K562 (cell line): Measurements from ENCODE around the gene PRPH2. TPM values are rescaled to one million over a fixed set of nuclear protein-coding genes. Genes with fewer than 3 reads are reported as not detected.

Experiments used
- ATAC-seq: fragments of 200-7000 bp; cut with Tn5 transposase; 3 replicates; pipeline ENCODE4 v1.9.1; 2020; ENCODE audit warnings: moderate library complexity
- BruUV-seq: library from RNA; stranded (reverse); fragments of 400-500 nt; replicated peaks from 2 replicates; lab custom pipeline; 2021; lab: Mats Ljungman, UMichigan
- CTCF ChIA-PET: fragments of 300-600 bp; formaldehyde crosslinking; extraction: SDS; loops from one replicate; lab custom pipeline; 2021; ENCODE audit warnings: low intra/inter-chr PET ratio; lab: Yijun Ruan, JAX
- POLR2A ChIA-PET: fragments of 300-600, 350-650 bp; sonication (Branson Sonifier 250); formaldehyde crosslinking; extraction: SDS; loops from one replicate; lab custom pipeline; 2021; ENCODE audit warnings: antibody characterized with exemption, inconsistent platforms; lab: Yijun Ruan, JAX
- DNase-seq, 4 experiments: peaks; one replicate each; pipeline versions ENCODE4 v3.0.0 to v3.0.0-alpha.2; 2011 to 2018; ENCODE audit warnings: low spot score in 3 of 4, mixed read lengths in 3 of 4; ENCODE audit errors: extremely low read depth in 1 of 4
- FAIRE-seq: peaks from 2 replicates; lab custom pipeline; 2011; peaks lifted over from hg19 to GRCh38; lab: Jason Lieb, UNC
- H2AFZ ChIP-seq: 2 replicates; pipeline ENCODE4 v1.6.0; 2011; ENCODE audit warnings: low read depth, low read length, control low read depth, inconsistent platforms
- H3K27ac ChIP-seq: fragments of 200-600 bp; 3 replicates; pipeline ENCODE4 v1.8.0; 2011; ENCODE audit warnings: low read depth, mild to moderate bottlenecking, control low read depth, inconsistent platforms, low read length, moderate library complexity, mixed read lengths; ENCODE audit errors: extremely low read depth
- H3K27me3 ChIP-seq, 2 experiments: fragments of 300-600 bp in 1 of 2; 2 replicates in 1 of 2; 3 replicates in 1 of 2; pipeline versions ENCODE4 v1.6.0 to v1.8.0; 2011; ENCODE audit warnings: inconsistent platforms in 2 of 2, low read length in 2 of 2, mild to moderate bottlenecking in 1 of 2, mixed read lengths in 1 of 2, moderate library complexity in 1 of 2; ENCODE audit not compliant: control insufficient read depth in 2 of 2, insufficient read depth in 2 of 2
- H3K36me3 ChIP-seq: fragments of 300-600 bp; 3 replicates; pipeline ENCODE4 v1.8.0; 2011; ENCODE audit warnings: mild to moderate bottlenecking, low read length, inconsistent platforms; ENCODE audit not compliant: control insufficient read depth, insufficient read depth
- H3K4me1 ChIP-seq, 2 experiments: fragments of 200-600 bp in 1 of 2; replicated peaks in 1 of 2; 2 replicates in 1 of 2; 3 replicates in 1 of 2; pipeline versions ENCODE4 v1.5.1 to v1.8.0; 2011; ENCODE audit warnings: inconsistent platforms in 2 of 2, low read length in 2 of 2, mild to moderate bottlenecking in 1 of 2, mixed read lengths in 1 of 2, moderate library complexity in 1 of 2; ENCODE audit not compliant: control insufficient read depth in 2 of 2, insufficient read depth in 2 of 2
- H3K4me2 ChIP-seq: 2 replicates; pipeline ENCODE4 v1.6.1; 2011; ENCODE audit warnings: low read length, control low read depth, inconsistent platforms, mixed read lengths; ENCODE audit not compliant: insufficient read depth
- H3K4me3 ChIP-seq: fragments of 200-600 bp; sonication (generic), shearing (Covaris generic); 2 replicates; pipeline ENCODE4 v1.5.1; 2016; ENCODE audit warnings: control low read depth, inconsistent platforms
- H3K79me2 ChIP-seq: fragments of 200-600 bp; 3 replicates; pipeline ENCODE4 v1.8.0; 2011; ENCODE audit warnings: low read length, inconsistent platforms; ENCODE audit not compliant: control insufficient read depth, insufficient read depth
- H3K9ac ChIP-seq, 2 experiments: 2 replicates each; pipeline versions ENCODE4 v1.6.0 to v1.6.1; 2011; ENCODE audit warnings: low read depth in 2 of 2, low read length in 2 of 2, control low read depth in 1 of 2, inconsistent platforms in 1 of 2, mild to moderate bottlenecking in 1 of 2, mixed read lengths in 1 of 2; ENCODE audit not compliant: insufficient read depth in 1 of 2
- H3K9me1 ChIP-seq: one replicate; pipeline ENCODE4 v1.6.0; 2011; ENCODE audit warnings: inconsistent platforms, mild to moderate bottlenecking, low read length, moderate library complexity; ENCODE audit not compliant: control insufficient read depth, insufficient read depth
- H3K9me3 ChIP-seq: replicated peaks from 2 replicates; pipeline ENCODE4 v1.5.1; 2011; ENCODE audit warnings: low read depth, low read length, inconsistent platforms; ENCODE audit not compliant: control insufficient read depth, insufficient read depth
- H4K20me1 ChIP-seq: replicated peaks from 2 replicates; pipeline ENCODE4 v1.6.1; 2011; ENCODE audit warnings: low read length, inconsistent platforms, mixed read lengths; ENCODE audit not compliant: control insufficient read depth, insufficient read depth
- CBFA2T2 ChIP-seq: fragments of 450-650 bp; conservative IDR thresholded peaks from 2 replicates; pipeline ENCODE4 v1.6.1; 2017; ENCODE audit warnings: mild to moderate bottlenecking
- FUS ChIP-seq: fragments of 200-400 bp; formaldehyde crosslinking; optimal IDR thresholded peaks from 2 replicates; pipeline ENCODE3; 2017; ENCODE audit warnings: low read depth, low read length
- HDAC1 ChIP-seq, 2 experiments: fragments of 450-650 bp; IDR thresholded peaks; 2 replicates each; pipeline ENCODE4 v1.6.1; 2016 to 2017; ENCODE audit warnings: inconsistent platforms in 1 of 2, mild to moderate bottlenecking in 1 of 2, moderate library complexity in 1 of 2
- MYC ChIP-seq, 2 experiments: fragments of 250-450 bp in 1 of 2; sonication (Bioruptor Pico) in 1 of 2; IDR thresholded peaks; 2 replicates each; pipeline versions ENCODE4 v1.5.1 to v1.6.1; 2012 to 2021; ENCODE audit warnings: low read depth in 2 of 2, borderline replicate concordance in 1 of 2, improper control_type of control experiment in 1 of 2, low read length in 1 of 2, mild to moderate bottlenecking in 1 of 2, moderate library complexity in 1 of 2
- RBM17 ChIP-seq: fragments of 200-400 bp; formaldehyde crosslinking; IDR thresholded peaks from 2 replicates; pipeline ENCODE4 v1.6.1; 2017; ENCODE audit warnings: low read depth, mild to moderate bottlenecking, low read length, borderline replicate concordance
- SETDB1 ChIP-seq: IDR thresholded peaks from one replicate; pipeline ENCODE4 v1.6.1; 2012; ENCODE audit warnings: low read length, control low read depth, inconsistent platforms
- TBP ChIP-seq: optimal IDR thresholded peaks from 2 replicates; pipeline ENCODE3; 2011; ENCODE audit warnings: low read depth, low read length, improper control_type of control experiment
- TCF3 ChIP-seq: sonication (generic); formaldehyde crosslinking; IDR thresholded peaks from 2 replicates; pipeline ENCODE4 v1.4.0; 2020; ENCODE audit warnings: mild to moderate bottlenecking, missing genetic modification reagents
- ZNF311 ChIP-seq: fragments of 250-450 bp; sonication (Bioruptor Pico); IDR thresholded peaks from 2 replicates; pipeline ENCODE4 v1.4.0; 2020; ENCODE audit warnings: mild to moderate bottlenecking, moderate library complexity
- ZNF324 ChIP-seq: fragments of 250-450 bp; sonication (Bioruptor Pico); IDR thresholded peaks from 2 replicates; pipeline ENCODE4 v1.4.0; 2020; ENCODE audit warnings: mild to moderate bottlenecking
- ZNF57 ChIP-seq: fragments of 450-650 bp; formaldehyde crosslinking; IDR thresholded peaks from 2 replicates; pipeline ENCODE4 v1.4.0; 2020; ENCODE audit warnings: mild to moderate bottlenecking, moderate library complexity
- ZSCAN32 ChIP-seq: fragments of 450-650 bp; formaldehyde crosslinking; IDR thresholded peaks from 2 replicates; pipeline ENCODE4 v1.4.0; 2020; ENCODE audit warnings: mild to moderate bottlenecking, moderate library complexity
- WGBS: fragments of 100-300 bp; shearing (Covaris generic); methylation state at CpG from one replicate; pipeline ENCODE4 v1.1.6; 2016; ENCODE audit warnings: low coverage, mixed read lengths; ENCODE audit not compliant: insufficient coverage; ENCODE audit errors: missing lambda C conversion rate; 5-methylcytosine and 5-hydroxymethylcytosine counted together
- in situ Hi-C: fragments of 300-500 bp; cut with MboI; formaldehyde crosslinking; loops from 4 replicates; pipeline ENCODE4 v1.15.0; 2018; ENCODE audit warnings: inconsistent platforms, mixed read lengths
- intact Hi-C: fragments of 100-400 bp; cut with micrococcal nuclease; formaldehyde crosslinking; loops from 2 replicates; pipeline ENCODE4 v1.14.2; 2022
- polyA plus RNA-seq, 8 experiments: library from polyadenylated mRNA; depleted of rRNA in 4 of 8; stranded (reverse) in 5 of 8; unstranded in 3 of 8; fragments of >200 nt; fragmentation: Nextera tagmentation in 2 of 8; fragmentation: Illumina TruSeq in 1 of 8; extraction: Ambion mirVana in 2 of 8; extraction: Trizol in 1 of 8; gene quantifications; 2 replicates each; pipeline versions ENCODE4 v1.2.1 to v1.2.3, GENCODE V29; 2011 to 2014; ENCODE audit warnings: inconsistent platforms in 1 of 8, missing spikeins in 1 of 8
- total RNA-seq, 7 experiments: library from RNA; depleted of rRNA in 6 of 7; stranded (reverse); fragments of >200 nt in 6 of 7; fragmentation: Illumina TruSeq in 2 of 7; extraction: Trizol in 2 of 7; gene quantifications; 2 replicates each; pipeline versions ENCODE4 v1.2.1 to v1.2.3, GENCODE V29; 2011 to 2021; ENCODE audit warnings: low replicate concordance in 1 of 7

Gene PRPH2
- total and polyA plus RNA-seq, 9 of the 15 experiments (the other 6 are each of a cell fraction or from before 2014, with no cell fraction given): 0.03 to 0.11 (median 0.03) TPM; not detected in 5

DNA sequence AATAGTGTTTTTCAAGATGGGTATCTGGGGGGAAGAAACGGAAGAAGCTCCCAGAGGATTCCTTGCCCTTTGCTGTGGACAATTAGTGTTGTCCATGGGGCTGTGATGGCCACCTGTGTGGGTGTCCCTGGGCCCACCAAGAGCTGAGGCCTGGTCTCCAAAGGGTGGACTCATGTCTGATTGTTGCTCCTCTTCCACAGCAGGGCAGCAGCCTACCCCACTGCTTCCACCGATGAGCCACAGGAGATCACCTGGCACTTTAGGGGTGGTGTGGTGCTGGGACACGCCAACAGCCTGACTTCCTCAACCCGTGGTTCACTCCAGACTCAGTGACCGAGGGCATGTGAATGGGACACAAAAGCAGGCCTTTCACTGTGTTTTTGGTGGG, 25.1 kb downstream of the PRPH2 start:
- H3K27ac ChIP-seq: no peak overlapping the region
- no TSS peak for BruUV-seq
- H3K9me1 ChIP-seq: no peaks in the 10 kb centered on the region
- DNase-seq (no peak), FAIRE-seq (no peak), ATAC-seq (no peak; the same call in 2 of the 3 replicates)
- H3K27me3 ChIP-seq: no peaks in the 10 kb centered on the region
- no peaks in the 10 kb centered on the region for H3K9me3 ChIP-seq
- WGBS: 54% methylated on average over 5 of the region's 5 CpGs
- H3K36me3 ChIP-seq: peaks cover 18% of the 10 kb centered on the region; the same call in 1 of the 3 replicates
- no peak overlapping the region for H3K4me2 ChIP-seq
- peaks cover 4 to 6% of the 10 kb centered on the region in 2 experiments; a peak in 4 of 5 replicates for H3K4me1 ChIP-seq
- H4K20me1 ChIP-seq: 0 out of 2 replicates have a peak, but pooled peaks cover 4% of the 10 kb centered on the region
- ChIA-PET CTCF (interaction anchor here (0.6 kb wide), 1 partner anchor 39 kb away, joined by 4 read pairs; no protein-coding TSS in a partner anchor), POLR2A (interaction anchor here (0.6 to 1.2 kb wide), 9 partner anchors 9 to 93 kb away, joined by 3 to 5 read pairs (median 3); no protein-coding TSS in a partner anchor)
- intact Hi-C loops: no loop called here
- no peak overlapping the region for H3K4me3 ChIP-seq
- TF ChIP-seq CBFA2T2 (no peak), ZNF311 (CRISPR knock-in tag) (no peak), ZSCAN32 (CRISPR knock-in tag) (no peak), FUS (no peak), MYC (IDR thresholded peaks at IDR 0.05; ENCODE audit: low read depth, low read length) (no peak), MYC (CRISPR knock-in tag; IDR thresholded peaks at IDR 0.05; ENCODE audit: borderline replicate concordance, low read depth) (no peak), ZNF324 (no peak), ZNF57 (CRISPR knock-in tag) (no peak), HDAC1 (IDR thresholded peaks at IDR 0.05) (no peak), TCF3 (CRISPR knock-in tag) (no peak), TBP (no peak), SETDB1 (no peak), RBM17 (no peak)
- no peak overlapping the region for H3K9ac ChIP-seq
- no peaks in the 10 kb centered on the region for H3K79me2 ChIP-seq
- H2AFZ ChIP-seq: no peak overlapping the region
- in situ Hi-C loops: no loop called here
